H9 (cell line): Measurements from ENCODE around the gene CCDC57. TPM values are rescaled to one million over a fixed set of nuclear protein-coding genes. Genes with fewer than 3 reads are reported as not detected.

Source experiments
- DNase-seq: peaks from one replicate; pipeline ENCODE4 v3.0.0-alpha.2; 2017
- H2AFZ ChIP-seq: one replicate; pipeline ENCODE4 v1.6.1; 2013; ENCODE audit warnings: mild to moderate bottlenecking, low read length, control low read depth, moderate library complexity
- H2AK5ac ChIP-seq: 2 replicates; pipeline ENCODE4 v1.6.1; 2013; ENCODE audit warnings: low read length, control low read depth, mixed read lengths; ENCODE audit not compliant: insufficient read length
- H2BK120ac ChIP-seq: one replicate; pipeline ENCODE4 v1.6.1; 2013; ENCODE audit warnings: low read depth, mild to moderate bottlenecking, low read length, control low read depth, inconsistent platforms; ENCODE audit not compliant: poor library complexity, severe bottlenecking
- H2BK12ac ChIP-seq: 2 replicates; pipeline ENCODE4 v1.6.1; 2013; ENCODE audit warnings: low read length, control low read depth, mixed read lengths, low read depth; ENCODE audit not compliant: insufficient read length
- H2BK15ac ChIP-seq: 2 replicates; pipeline ENCODE4 v1.6.1; 2013; ENCODE audit warnings: low read depth, low read length, control low read depth
- H2BK20ac ChIP-seq: one replicate; pipeline ENCODE4 v1.6.1; 2013; ENCODE audit warnings: low read depth, mild to moderate bottlenecking, low read length, control low read depth, inconsistent platforms; ENCODE audit not compliant: poor library complexity, severe bottlenecking
- H2BK5ac ChIP-seq: 2 replicates; pipeline ENCODE4 v1.6.1; 2013; ENCODE audit warnings: low read length, control low read depth, mixed read lengths; ENCODE audit not compliant: insufficient read length
- H3K14ac ChIP-seq: 2 replicates; pipeline ENCODE4 v1.6.1; 2013; ENCODE audit warnings: low read length, control low read depth; ENCODE audit not compliant: insufficient read depth
- H3K18ac ChIP-seq: 2 replicates; pipeline ENCODE4 v1.6.1; 2013; ENCODE audit warnings: low read depth, mild to moderate bottlenecking, mixed read lengths, low read length, control low read depth; ENCODE audit not compliant: insufficient read length
- H3K23ac ChIP-seq: 2 replicates; pipeline ENCODE4 v1.6.1; 2013; ENCODE audit warnings: low read length, control low read depth, mixed read lengths, low read depth; ENCODE audit not compliant: insufficient read length
- H3K23me2 ChIP-seq: 2 replicates; pipeline ENCODE4 v1.6.1; 2013; ENCODE audit warnings: low read depth, mild to moderate bottlenecking, mixed read lengths, low read length, control low read depth; ENCODE audit not compliant: insufficient read length, poor library complexity, severe bottlenecking
- H3K27ac ChIP-seq: 2 replicates; pipeline ENCODE4 v1.5.1; 2013; ENCODE audit warnings: low read length, control low read depth, mixed read lengths, low read depth; ENCODE audit not compliant: insufficient read length
- H3K27me3 ChIP-seq: 2 replicates; pipeline ENCODE4 v1.6.1; 2013; ENCODE audit warnings: low read length, control low read depth, inconsistent platforms; ENCODE audit not compliant: insufficient read depth
- H3K4ac ChIP-seq: 2 replicates; pipeline ENCODE4 v1.6.1; 2013; ENCODE audit warnings: low read depth, mild to moderate bottlenecking, control low read depth, inconsistent platforms, low read length, moderate library complexity
- H3K4me1 ChIP-seq: 2 replicates; pipeline ENCODE4 v1.6.1; 2013; ENCODE audit warnings: low read length, control low read depth, inconsistent platforms; ENCODE audit not compliant: insufficient read depth
- H3K4me2 ChIP-seq: 2 replicates; pipeline ENCODE4 v1.6.1; 2013; ENCODE audit warnings: low read length, control low read depth, mixed read lengths; ENCODE audit not compliant: insufficient read length, insufficient read depth
- H3K56ac ChIP-seq: 2 replicates; pipeline ENCODE4 v1.6.1; 2013; ENCODE audit warnings: low read depth, mild to moderate bottlenecking, mixed read lengths, low read length, control low read depth; ENCODE audit not compliant: insufficient read length
- H3K79me1 ChIP-seq: 2 replicates; pipeline ENCODE4 v1.6.1; 2013; ENCODE audit warnings: low read depth, mild to moderate bottlenecking, moderate library complexity, low read length, control low read depth, inconsistent platforms; ENCODE audit not compliant: insufficient read depth, poor library complexity, severe bottlenecking
- H3K79me2 ChIP-seq: 2 replicates; pipeline ENCODE4 v1.6.1; 2013; ENCODE audit warnings: low read length, control low read depth, inconsistent platforms; ENCODE audit not compliant: insufficient read depth
- H3K9ac ChIP-seq: 2 replicates; pipeline ENCODE4 v1.6.1; 2013; ENCODE audit warnings: low read length, control low read depth, mixed read lengths; ENCODE audit not compliant: insufficient read length; ENCODE audit errors: extremely low read depth
- H3K9me3 ChIP-seq: one replicate; pipeline ENCODE4 v1.6.1; 2013; ENCODE audit warnings: low read depth, low read length, inconsistent platforms; ENCODE audit not compliant: control insufficient read depth
- H3T11ph ChIP-seq: one replicate; pipeline ENCODE4 v1.6.1; 2013; ENCODE audit warnings: mild to moderate bottlenecking, low read length, control low read depth, inconsistent platforms
- H4K20me1 ChIP-seq: one replicate; pipeline ENCODE4 v1.6.1; 2013; ENCODE audit not compliant: control insufficient read depth, insufficient read length, insufficient read depth
- H4K5ac ChIP-seq: 2 replicates; pipeline ENCODE4 v1.6.1; 2013; ENCODE audit warnings: low read depth, mild to moderate bottlenecking, mixed read lengths, low read length, control low read depth; ENCODE audit not compliant: insufficient read length
- H4K8ac ChIP-seq: replicated peaks from 2 replicates; pipeline ENCODE4 v1.6.1; 2013; ENCODE audit warnings: low read length, control low read depth, mixed read lengths, low read depth; ENCODE audit not compliant: insufficient read length
- H4K91ac ChIP-seq: 2 replicates; pipeline ENCODE4 v1.6.1; 2013; ENCODE audit warnings: low read depth, mild to moderate bottlenecking, moderate library complexity, mixed read lengths, low read length, control low read depth; ENCODE audit not compliant: insufficient read length
- H3K27ac Mint-ChIP-seq, 3 experiments: 2 replicates in 2 of 3; 3 replicates in 1 of 3; pipeline ENCODE4 v1.8.0; 2020 to 2021; ENCODE audit warnings: mixed read lengths in 3 of 3, mild to moderate bottlenecking in 1 of 3, moderate library complexity in 1 of 3
- H3K27me3 Mint-ChIP-seq: 2 replicates; pipeline ENCODE4 v1.8.0; 2021; ENCODE audit warnings: low read depth, mild to moderate bottlenecking, moderate library complexity, mixed read lengths
- H3K36me3 Mint-ChIP-seq, 3 experiments: 2 replicates in 2 of 3; 3 replicates in 1 of 3; pipeline ENCODE4 v1.8.0; 2020 to 2021; ENCODE audit warnings: low read depth in 3 of 3, mixed read lengths in 3 of 3; ENCODE audit not compliant: insufficient read depth in 1 of 3
- H3K4me1 Mint-ChIP-seq, 2 experiments: 2 replicates each; pipeline ENCODE4 v1.8.0; 2020; ENCODE audit warnings: mixed read lengths in 2 of 2
- H3K4me3 Mint-ChIP-seq, 2 experiments: 2 replicates in 1 of 2; 3 replicates in 1 of 2; pipeline ENCODE4 v1.8.0; 2020 to 2021; ENCODE audit warnings: mild to moderate bottlenecking in 2 of 2, mixed read lengths in 2 of 2, moderate library complexity in 1 of 2
- H3K9me3 Mint-ChIP-seq, 2 experiments: 2 replicates in 1 of 2; 3 replicates in 1 of 2; pipeline ENCODE4 v1.8.0; 2020; ENCODE audit warnings: mild to moderate bottlenecking in 2 of 2, mixed read lengths in 2 of 2, moderate library complexity in 1 of 2
- WGBS: extraction: QIAGEN DNeasy Blood & Tissue Kit; methylation state at CpG from one replicate; pipeline ENCODE4 v1.1.7; 2013; ENCODE audit warnings: missing lambda C conversion rate, low lambda C conversion rate, mixed read lengths; ENCODE audit not compliant: insufficient read length; ENCODE audit errors: extremely low coverage; 5-methylcytosine and 5-hydroxymethylcytosine counted together
- total RNA-seq: library from RNA; stranded (reverse); gene quantifications from 2 replicates; pipeline ENCODE4 v1.2.1, GENCODE V29; 2021
- TF ChIP-seq, protein P1 (sequence below): fragments of 200-600 bp; sonication (generic); conservative IDR thresholded peaks from 3 replicates; pipeline ENCODE4 v1.8.0; 2021; ENCODE audit warnings: antibody characterized with exemption, mild to moderate bottlenecking

The CCDC57 gene
- total RNA-seq, 1 experiment from 2014 or later = 11.0 TPM

GRCh38 chr17:82215095-82215971, 2.7 kb upstream of the CCDC57 start:
- Histone ChIP-seq H2AFZ (no peak overlapping the region), H3K18ac (no peak overlapping the region), H4K20me1 (no peaks in the 10 kb centered on the region), H3K27ac (no peak overlapping the region), H2BK5ac (no peak overlapping the region), H3K9me3 (no peaks in the 10 kb centered on the region), H2AK5ac (no peak overlapping the region), H3K56ac (no peak overlapping the region), H2BK20ac (no peak overlapping the region), H3K9ac (no peak overlapping the region), H4K5ac (no peak overlapping the region), H3K23me2 (peaks cover 7% of the 10 kb centered on the region), H3K4me1 (no peaks in the 10 kb centered on the region), H4K91ac (no peak overlapping the region), H3K27me3 (peaks cover 4% of the 10 kb centered on the region), H3K79me1 (no peaks in the 10 kb centered on the region), H3K79me2 (no peaks in the 10 kb centered on the region), H4K8ac (no peak overlapping the region), H2BK120ac (no peak overlapping the region), H3T11ph (no peak overlapping the region), H2BK12ac (no peak overlapping the region), H2BK15ac (no peak overlapping the region), H3K4me2 (no peak overlapping the region), H3K23ac (no peak overlapping the region), H3K4ac (no peak overlapping the region), H3K14ac (no peak overlapping the region)
- TF ChIP-seq, protein P1, sequence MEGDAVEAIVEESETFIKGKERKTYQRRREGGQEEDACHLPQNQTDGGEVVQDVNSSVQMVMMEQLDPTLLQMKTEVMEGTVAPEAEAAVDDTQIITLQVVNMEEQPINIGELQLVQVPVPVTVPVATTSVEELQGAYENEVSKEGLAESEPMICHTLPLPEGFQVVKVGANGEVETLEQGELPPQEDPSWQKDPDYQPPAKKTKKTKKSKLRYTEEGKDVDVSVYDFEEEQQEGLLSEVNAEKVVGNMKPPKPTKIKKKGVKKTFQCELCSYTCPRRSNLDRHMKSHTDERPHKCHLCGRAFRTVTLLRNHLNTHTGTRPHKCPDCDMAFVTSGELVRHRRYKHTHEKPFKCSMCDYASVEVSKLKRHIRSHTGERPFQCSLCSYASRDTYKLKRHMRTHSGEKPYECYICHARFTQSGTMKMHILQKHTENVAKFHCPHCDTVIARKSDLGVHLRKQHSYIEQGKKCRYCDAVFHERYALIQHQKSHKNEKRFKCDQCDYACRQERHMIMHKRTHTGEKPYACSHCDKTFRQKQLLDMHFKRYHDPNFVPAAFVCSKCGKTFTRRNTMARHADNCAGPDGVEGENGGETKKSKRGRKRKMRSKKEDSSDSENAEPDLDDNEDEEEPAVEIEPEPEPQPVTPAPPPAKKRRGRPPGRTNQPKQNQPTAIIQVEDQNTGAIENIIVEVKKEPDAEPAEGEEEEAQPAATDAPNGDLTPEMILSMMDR = no peak
- H3K27me3 Mint-ChIP-seq = peaks cover 37% of the 10 kb centered on the region
- peaks cover 3 to 5% of the 10 kb centered on the region in 2 experiments for H3K4me1 Mint-ChIP-seq
- H3K27ac Mint-ChIP-seq = 0 out of 7 replicates have a peak overlapping the region, but pooled peaks of 1 of the 3 experiments have one; percentile 44
- H3K36me3 Mint-ChIP-seq = no peaks in the 10 kb centered on the region
- no peak overlapping the region for H3K4me3 Mint-ChIP-seq
- no peaks in the 10 kb centered on the region; a peak in 1 of 5 replicates for H3K9me3 Mint-ChIP-seq
- WGBS = no CpG with 5 or more reads among the region's 25 CpGs
- DNase-seq = no peak
